SH-SY5Y (cell line): ENCODE measurements around the gene TMEM109.

ENCODE experiments used
- GATA2 ChIP-seq: IDR thresholded peaks from 2 replicates; pipeline ENCODE4 v1.6.1; 2011; ENCODE audit warnings: mild to moderate bottlenecking, low read depth, low read length
- GATA3 ChIP-seq: IDR thresholded peaks from 2 replicates; pipeline ENCODE4 v1.6.1; 2011; ENCODE audit warnings: low read depth, mild to moderate bottlenecking, low read length, moderate library complexity

- TF ChIP-seq GATA3 (no peak), GATA2 (no peak)
These were observed 38.4 kb upstream of the TMEM109 start for GRCh38 chr11:60875366-60876167.
